ENCODE results near the gene ADGRG3.

The ADGRG3 gene

DNA sequence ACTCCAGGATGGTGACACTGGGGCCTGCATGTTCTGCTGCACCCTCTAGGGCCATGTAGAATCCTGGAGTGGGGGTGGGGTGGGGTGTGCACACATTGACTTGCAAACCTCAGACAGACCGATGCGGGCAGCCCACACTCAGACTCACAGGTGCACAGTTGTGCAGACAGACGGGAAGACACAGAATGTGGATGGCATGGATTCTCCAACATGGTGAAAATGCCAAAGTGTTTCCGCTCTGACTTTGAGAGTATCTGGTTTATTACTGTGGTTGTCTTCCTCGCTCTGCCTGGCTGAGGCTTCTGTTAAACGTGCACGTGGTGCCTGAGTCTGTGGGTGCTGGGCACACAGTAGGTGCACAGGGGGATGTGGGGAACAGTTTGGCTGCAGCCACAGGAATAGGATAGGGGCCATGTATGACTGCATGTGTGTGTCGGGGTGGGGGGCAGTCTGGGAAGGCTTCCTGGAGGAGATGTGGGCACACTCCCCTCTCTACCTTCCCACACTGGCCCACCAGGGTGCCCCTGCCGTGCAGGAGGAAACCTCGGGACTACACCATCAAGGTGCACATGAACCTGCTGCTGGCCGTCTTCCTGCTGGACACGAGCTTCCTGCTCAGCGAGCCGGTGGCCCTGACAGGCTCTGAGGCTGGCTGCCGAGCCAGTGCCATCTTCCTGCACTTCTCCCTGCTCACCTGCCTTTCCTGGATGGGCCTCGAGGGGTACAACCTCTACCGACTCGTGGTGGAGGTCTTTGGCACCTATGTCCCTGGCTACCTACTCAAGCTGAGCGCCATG lies 9.0 kb upstream of the ADGRG3 start:
- ATAC-seq (ENCODE audit: insufficient read depth, low read depth) = no peak
- no peak for TF ChIP-seq EZH2 (IDR thresholded peaks at IDR 0.05; ENCODE audit: borderline replicate concordance, low read depth, low read length, severe bottlenecking)
- TF ChIP-seq, protein P1, sequence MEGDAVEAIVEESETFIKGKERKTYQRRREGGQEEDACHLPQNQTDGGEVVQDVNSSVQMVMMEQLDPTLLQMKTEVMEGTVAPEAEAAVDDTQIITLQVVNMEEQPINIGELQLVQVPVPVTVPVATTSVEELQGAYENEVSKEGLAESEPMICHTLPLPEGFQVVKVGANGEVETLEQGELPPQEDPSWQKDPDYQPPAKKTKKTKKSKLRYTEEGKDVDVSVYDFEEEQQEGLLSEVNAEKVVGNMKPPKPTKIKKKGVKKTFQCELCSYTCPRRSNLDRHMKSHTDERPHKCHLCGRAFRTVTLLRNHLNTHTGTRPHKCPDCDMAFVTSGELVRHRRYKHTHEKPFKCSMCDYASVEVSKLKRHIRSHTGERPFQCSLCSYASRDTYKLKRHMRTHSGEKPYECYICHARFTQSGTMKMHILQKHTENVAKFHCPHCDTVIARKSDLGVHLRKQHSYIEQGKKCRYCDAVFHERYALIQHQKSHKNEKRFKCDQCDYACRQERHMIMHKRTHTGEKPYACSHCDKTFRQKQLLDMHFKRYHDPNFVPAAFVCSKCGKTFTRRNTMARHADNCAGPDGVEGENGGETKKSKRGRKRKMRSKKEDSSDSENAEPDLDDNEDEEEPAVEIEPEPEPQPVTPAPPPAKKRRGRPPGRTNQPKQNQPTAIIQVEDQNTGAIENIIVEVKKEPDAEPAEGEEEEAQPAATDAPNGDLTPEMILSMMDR (IDR thresholded peaks at IDR 0.05; ENCODE audit: borderline replicate concordance, extremely low read depth, low read length, poor library complexity, severe bottlenecking) = no peak
- no peaks in the 10 kb centered on the region for H4K20me1 ChIP-seq (ENCODE audit: insufficient read depth, low read length)
- no peaks in the 10 kb centered on the region for H3K79me2 ChIP-seq (ENCODE audit: insufficient read depth, low read length)
- DNase-seq = no peak
- no peak overlapping the region for H3K4me3 ChIP-seq (ENCODE audit: low read depth in 1 of 2, low read length in 2 of 2)
- H3K27ac ChIP-seq (ENCODE audit: low read length) = no peak overlapping the region
- no peak overlapping the region for H3K9ac ChIP-seq (ENCODE audit: low read depth, low read length)
- no peaks in the 10 kb centered on the region for H3K4me1 ChIP-seq (ENCODE audit: insufficient read depth, low read length)
- H3K4me2 ChIP-seq (ENCODE audit: insufficient read depth, low read length) = no peak overlapping the region
- H3K36me3 ChIP-seq (ENCODE audit: insufficient read depth, low read length) = no peaks in the 10 kb centered on the region
- H3K27me3 ChIP-seq (ENCODE audit: insufficient read depth, low read length, poor library complexity) = no peaks in the 10 kb centered on the region
- no peak overlapping the region for H2AFZ ChIP-seq (ENCODE audit: low read depth, low read length)
- H3K9me3 ChIP-seq (ENCODE audit: insufficient read depth, low read length, severe bottlenecking) = no peaks in the 10 kb centered on the region

DNA sequence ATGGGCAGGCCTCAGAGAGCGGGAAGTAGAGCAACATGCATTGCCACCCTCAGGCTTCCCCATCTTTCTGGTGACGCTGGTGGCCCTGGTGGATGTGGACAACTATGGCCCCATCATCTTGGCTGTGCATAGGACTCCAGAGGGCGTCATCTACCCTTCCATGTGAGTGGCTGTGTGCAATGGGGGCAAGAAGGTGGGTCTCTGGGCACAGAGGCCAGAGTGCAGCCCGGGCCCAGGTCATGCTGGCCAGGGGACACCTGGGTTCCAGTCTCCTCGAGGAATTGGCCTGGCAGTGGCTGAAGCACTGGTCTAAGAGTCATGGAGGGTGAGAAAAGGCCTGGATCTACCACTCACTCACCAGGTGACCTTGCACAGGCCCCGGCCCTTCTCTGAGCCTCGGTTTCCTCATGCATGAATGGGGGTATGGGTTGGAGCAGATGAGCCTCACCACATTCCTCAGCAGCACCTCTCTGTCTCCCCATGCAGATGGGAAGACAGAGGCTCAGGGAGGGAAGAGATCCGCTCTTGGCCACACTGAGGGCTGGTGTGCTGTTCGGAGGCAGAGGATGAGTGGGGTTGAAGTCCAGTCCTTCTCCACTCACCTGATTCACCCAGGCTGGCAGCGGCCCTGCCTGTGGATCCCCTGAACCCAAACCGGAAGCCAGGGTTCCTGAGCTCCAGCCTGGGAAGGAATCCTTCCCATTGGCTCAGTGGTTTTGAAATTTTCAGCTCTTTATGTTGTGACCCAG lies 7.2 kb upstream of the ADGRG3 start:
- DNase-seq (no peak), ATAC-seq (ENCODE audit: insufficient read depth, low read depth) (no peak)
- no peaks in the 10 kb centered on the region for H3K79me2 ChIP-seq (ENCODE audit: insufficient read depth, low read length)
- H2AFZ ChIP-seq (ENCODE audit: low read depth, low read length) = no peak overlapping the region
- TF ChIP-seq, protein P1 (IDR thresholded peaks at IDR 0.05; ENCODE audit: borderline replicate concordance, extremely low read depth, low read length, poor library complexity, severe bottlenecking) = no peak
- TF ChIP-seq EZH2 (IDR thresholded peaks at IDR 0.05; ENCODE audit: borderline replicate concordance, low read depth, low read length, severe bottlenecking) = no peak
- H3K4me3 ChIP-seq (ENCODE audit: low read depth in 1 of 2, low read length in 2 of 2) = no peak overlapping the region
- no peaks in the 10 kb centered on the region for H3K27me3 ChIP-seq (ENCODE audit: insufficient read depth, low read length, poor library complexity)
- H3K36me3 ChIP-seq (ENCODE audit: insufficient read depth, low read length) = no peaks in the 10 kb centered on the region
- H3K4me1 ChIP-seq (ENCODE audit: insufficient read depth, low read length) = no peaks in the 10 kb centered on the region
- H3K9ac ChIP-seq (ENCODE audit: low read depth, low read length) = no peak overlapping the region
- no peak overlapping the region for H3K27ac ChIP-seq (ENCODE audit: low read length)
- no peaks in the 10 kb centered on the region for H4K20me1 ChIP-seq (ENCODE audit: insufficient read depth, low read length)
- no peak overlapping the region for H3K4me2 ChIP-seq (ENCODE audit: insufficient read depth, low read length)
- H3K9me3 ChIP-seq (ENCODE audit: insufficient read depth, low read length, severe bottlenecking) = no peaks in the 10 kb centered on the region

DNA sequence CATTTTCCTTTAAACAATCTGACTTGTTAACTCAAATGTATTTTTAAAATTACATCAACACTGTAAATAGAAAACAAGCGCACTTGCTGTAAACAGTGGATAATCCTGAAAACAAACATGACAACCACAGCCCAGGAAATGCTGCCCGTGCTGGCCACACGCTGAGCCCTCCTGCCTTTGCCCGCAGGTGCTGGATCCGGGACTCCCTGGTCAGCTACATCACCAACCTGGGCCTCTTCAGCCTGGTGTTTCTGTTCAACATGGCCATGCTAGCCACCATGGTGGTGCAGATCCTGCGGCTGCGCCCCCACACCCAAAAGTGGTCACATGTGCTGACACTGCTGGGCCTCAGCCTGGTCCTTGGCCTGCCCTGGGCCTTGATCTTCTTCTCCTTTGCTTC lies 6.6 kb upstream of the ADGRG3 start:
- no peak overlapping the region for H3K4me2 ChIP-seq (ENCODE audit: insufficient read depth, low read length)
- H3K4me3 ChIP-seq (ENCODE audit: low read depth in 1 of 2, low read length in 2 of 2) = no peak overlapping the region
- H3K79me2 ChIP-seq (ENCODE audit: insufficient read depth, low read length) = no peaks in the 10 kb centered on the region
- H3K27ac ChIP-seq (ENCODE audit: low read length) = no peak overlapping the region
- no peaks in the 10 kb centered on the region for H3K9me3 ChIP-seq (ENCODE audit: insufficient read depth, low read length, severe bottlenecking)
- DNase-seq (no peak), ATAC-seq (ENCODE audit: insufficient read depth, low read depth) (no peak)
- H3K4me1 ChIP-seq (ENCODE audit: insufficient read depth, low read length) = no peaks in the 10 kb centered on the region
- no peaks in the 10 kb centered on the region for H4K20me1 ChIP-seq (ENCODE audit: insufficient read depth, low read length)
- H3K9ac ChIP-seq (ENCODE audit: low read depth, low read length) = no peak overlapping the region
- H3K27me3 ChIP-seq (ENCODE audit: insufficient read depth, low read length, poor library complexity) = no peaks in the 10 kb centered on the region
- H3K36me3 ChIP-seq (ENCODE audit: insufficient read depth, low read length) = no peaks in the 10 kb centered on the region
- TF ChIP-seq, protein P1 (IDR thresholded peaks at IDR 0.05; ENCODE audit: borderline replicate concordance, extremely low read depth, low read length, poor library complexity, severe bottlenecking) = no peak
- no peak for TF ChIP-seq EZH2 (IDR thresholded peaks at IDR 0.05; ENCODE audit: borderline replicate concordance, low read depth, low read length, severe bottlenecking)
- H2AFZ ChIP-seq (ENCODE audit: low read depth, low read length) = no peak overlapping the region
